ENCODE measurements around the gene CSMD2.

- TF ChIP-seq POLR2A (IDR thresholded peaks at IDR 0.05; ENCODE audit: low read depth, low read length): no peak
- TF ChIP-seq POLR2AphosphoS5 (IDR thresholded peaks at IDR 0.05; ENCODE audit: low read depth, low read length): no peak
Measured at GRCh38 chr1:33500547-33500946, 664.5 kb downstream of the CSMD2 start.

Measured in GM12892 (cell line).